SK-N-SH treated with all-trans-retinoic acid at 6 μM for 48 hours (cell line): ENCODE results near the gene DEPP1.

ENCODE experiments used
- ATAC-seq: fragments of 200-7000 bp; cut with Tn5 transposase; 3 replicates; pipeline ENCODE4 v1.9.1; 2020; ENCODE audit warnings: mild to moderate bottlenecking, moderate library complexity
- ARNTL ChIP-seq: fragments of 450-650 bp; formaldehyde crosslinking; IDR thresholded peaks from 2 replicates; pipeline ENCODE4 v1.5.0; 2020; ENCODE audit warnings: low read depth, mild to moderate bottlenecking, moderate library complexity, borderline replicate concordance
- BACH2 ChIP-seq: fragments of 250-450 bp; sonication (Bioruptor Pico); IDR thresholded peaks from 2 replicates; pipeline ENCODE4 v1.9.0; 2021; ENCODE audit warnings: mild to moderate bottlenecking, borderline replicate concordance
- CSDC2 ChIP-seq: fragments of 250-450 bp; sonication (Bioruptor Pico); IDR thresholded peaks from 2 replicates; pipeline ENCODE4 v1.5.0; 2020; ENCODE audit warnings: mild to moderate bottlenecking, moderate library complexity
- ESRRG ChIP-seq: fragments of 250-450 bp; sonication (Bioruptor Pico); IDR thresholded peaks from 2 replicates; pipeline ENCODE4 v1.6.1; 2021; ENCODE audit warnings: mild to moderate bottlenecking
- GLIS3 ChIP-seq: fragments of 250-450 bp; sonication (Bioruptor Pico); IDR thresholded peaks from 2 replicates; pipeline ENCODE4 v1.5.0; 2020; ENCODE audit warnings: mild to moderate bottlenecking, moderate library complexity
- ISL1 ChIP-seq: fragments of 250-450 bp; sonication (Bioruptor Pico); IDR thresholded peaks from 2 replicates; pipeline ENCODE4 v2.1.2; 2022; ENCODE audit warnings: mild to moderate bottlenecking, moderate library complexity
- POU6F1 ChIP-seq: fragments of 250-450 bp; sonication (Bioruptor Pico); IDR thresholded peaks from 2 replicates; pipeline ENCODE4 v1.8.0; 2021; ENCODE audit warnings: low read depth, mild to moderate bottlenecking, moderate library complexity, borderline replicate concordance
- PPARA ChIP-seq: fragments of 250-450 bp; sonication (Bioruptor Pico); IDR thresholded peaks from 2 replicates; pipeline ENCODE4 v1.5.0; 2020; ENCODE audit warnings: mild to moderate bottlenecking, borderline replicate concordance
- RARB ChIP-seq: fragments of 250-450 bp; sonication (Bioruptor Pico); IDR thresholded peaks from 2 replicates; pipeline ENCODE4 v1.8.0; 2021; ENCODE audit warnings: mild to moderate bottlenecking, moderate library complexity
- SNAI2 ChIP-seq: fragments of 250-450 bp; sonication (Bioruptor Pico); IDR thresholded peaks from 2 replicates; pipeline ENCODE4 v1.5.0; 2020; ENCODE audit warnings: mild to moderate bottlenecking, moderate library complexity
- TCF4 ChIP-seq: fragments of 250-450 bp; sonication (Bioruptor Pico); IDR thresholded peaks from 2 replicates; pipeline ENCODE4 v1.8.0; 2021; ENCODE audit warnings: mild to moderate bottlenecking, moderate library complexity, borderline replicate concordance
- TOX ChIP-seq: fragments of 250-450 bp; sonication (Bioruptor Pico); IDR thresholded peaks from 2 replicates; pipeline ENCODE4 v1.8.0; 2021; ENCODE audit warnings: mild to moderate bottlenecking, moderate library complexity, borderline replicate concordance
- ZC3H10 ChIP-seq: fragments of 250-450 bp; sonication (Bioruptor Pico); IDR thresholded peaks from 2 replicates; pipeline ENCODE4 v1.5.1; 2021; ENCODE audit warnings: mild to moderate bottlenecking, moderate library complexity
- ZFP3 ChIP-seq: fragments of 250-450 bp; sonication (Bioruptor Pico); IDR thresholded peaks from 2 replicates; pipeline ENCODE4 v1.5.0; 2020; ENCODE audit warnings: mild to moderate bottlenecking, moderate library complexity
- ZNF70 ChIP-seq: fragments of 450-650 bp; formaldehyde crosslinking; IDR thresholded peaks from 2 replicates; pipeline ENCODE4 v1.5.0; 2020; ENCODE audit warnings: mild to moderate bottlenecking, moderate library complexity
- ZNF8 ChIP-seq: fragments of 450-650 bp; formaldehyde crosslinking; IDR thresholded peaks from 2 replicates; pipeline ENCODE4 v1.5.0; 2020; ENCODE audit warnings: mild to moderate bottlenecking, moderate library complexity
- TF ChIP-seq, protein P1 (sequence below): fragments of 250-450 bp; sonication (Bioruptor Pico); IDR thresholded peaks from 2 replicates; pipeline ENCODE4 v1.5.1; 2021; ENCODE audit warnings: mild to moderate bottlenecking, moderate library complexity
- TF ChIP-seq, protein P2 (sequence below): fragments of 250-450 bp; sonication (Bioruptor Pico); IDR thresholded peaks from 2 replicates; pipeline ENCODE4 v1.5.1; 2020; ENCODE audit warnings: low read depth, mild to moderate bottlenecking, moderate library complexity
- TF ChIP-seq, protein P3 (sequence below): fragments of 250-450 bp; sonication (Bioruptor Pico); IDR thresholded peaks from 2 replicates; pipeline ENCODE4 v1.8.0; 2020; ENCODE audit warnings: mild to moderate bottlenecking, moderate library complexity, borderline replicate concordance

The DEPP1 gene

GRCh38 chr10:44927352-44927751 is 51.3 kb downstream of the DEPP1 start:
- no peak for ATAC-seq
- TF ChIP-seq, protein P1, sequence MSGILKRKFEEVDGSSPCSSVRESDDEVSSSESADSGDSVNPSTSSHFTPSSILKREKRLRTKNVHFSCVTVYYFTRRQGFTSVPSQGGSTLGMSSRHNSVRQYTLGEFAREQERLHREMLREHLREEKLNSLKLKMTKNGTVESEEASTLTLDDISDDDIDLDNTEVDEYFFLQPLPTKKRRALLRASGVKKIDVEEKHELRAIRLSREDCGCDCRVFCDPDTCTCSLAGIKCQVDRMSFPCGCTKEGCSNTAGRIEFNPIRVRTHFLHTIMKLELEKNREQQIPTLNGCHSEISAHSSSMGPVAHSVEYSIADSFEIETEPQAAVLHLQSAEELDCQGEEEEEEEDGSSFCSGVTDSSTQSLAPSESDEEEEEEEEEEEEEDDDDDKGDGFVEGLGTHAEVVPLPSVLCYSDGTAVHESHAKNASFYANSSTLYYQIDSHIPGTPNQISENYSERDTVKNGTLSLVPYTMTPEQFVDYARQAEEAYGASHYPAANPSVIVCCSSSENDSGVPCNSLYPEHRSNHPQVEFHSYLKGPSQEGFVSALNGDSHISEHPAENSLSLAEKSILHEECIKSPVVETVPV (CRISPR knock-in tag): no peak
- TF ChIP-seq ISL1 (CRISPR knock-in tag): no peak
- TF ChIP-seq GLIS3 (CRISPR knock-in tag): no peak
- TF ChIP-seq ZNF8 (CRISPR knock-in tag): no peak
- no peak for TF ChIP-seq CSDC2 (CRISPR knock-in tag)
- TF ChIP-seq TCF4 (CRISPR knock-in tag): no peak
- TF ChIP-seq POU6F1: no peak

DNA sequence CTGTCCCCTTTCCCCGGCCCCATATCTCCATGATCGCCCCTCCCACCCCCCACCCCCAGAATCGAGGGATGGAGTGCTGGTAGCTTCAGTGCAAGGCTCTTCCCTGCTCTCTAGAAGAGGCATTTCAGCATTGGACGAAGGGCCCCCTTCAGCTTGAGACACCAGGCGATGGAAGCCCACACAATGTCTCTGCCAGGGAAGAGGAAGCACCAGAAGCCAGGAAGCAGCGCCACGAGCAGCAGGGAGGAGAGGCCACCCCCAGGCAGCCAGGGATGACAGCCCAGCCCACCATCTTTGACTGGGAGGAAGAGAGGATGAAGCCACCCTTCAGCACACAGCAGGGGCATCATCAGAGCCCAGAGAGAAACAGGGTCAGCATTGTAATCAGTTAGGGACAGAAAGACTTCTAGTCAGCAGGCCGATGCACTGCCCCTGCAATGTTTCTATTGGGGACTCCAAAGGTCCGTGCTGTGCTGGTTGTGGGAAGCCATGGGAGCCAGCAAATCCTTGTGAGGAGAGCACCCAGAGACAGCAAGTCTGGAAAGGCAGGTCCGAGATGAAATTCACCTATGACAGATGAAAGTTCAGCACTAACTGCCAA is 51.8 kb downstream of the DEPP1 start:
- no peak for ATAC-seq
- TF ChIP-seq ISL1 (CRISPR knock-in tag): no peak
- TF ChIP-seq ARNTL (CRISPR knock-in tag): no peak
- TF ChIP-seq, protein P2, sequence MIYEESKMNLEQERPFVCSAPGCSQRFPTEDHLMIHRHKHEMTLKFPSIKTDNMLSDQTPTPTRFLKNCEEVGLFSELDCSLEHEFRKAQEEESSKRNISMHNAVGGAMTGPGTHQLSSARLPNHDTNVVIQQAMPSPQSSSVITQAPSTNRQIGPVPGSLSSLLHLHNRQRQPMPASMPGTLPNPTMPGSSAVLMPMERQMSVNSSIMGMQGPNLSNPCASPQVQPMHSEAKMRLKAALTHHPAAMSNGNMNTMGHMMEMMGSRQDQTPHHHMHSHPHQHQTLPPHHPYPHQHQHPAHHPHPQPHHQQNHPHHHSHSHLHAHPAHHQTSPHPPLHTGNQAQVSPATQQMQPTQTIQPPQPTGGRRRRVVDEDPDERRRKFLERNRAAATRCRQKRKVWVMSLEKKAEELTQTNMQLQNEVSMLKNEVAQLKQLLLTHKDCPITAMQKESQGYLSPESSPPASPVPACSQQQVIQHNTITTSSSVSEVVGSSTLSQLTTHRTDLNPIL (CRISPR knock-in tag): no peak
- no peak for TF ChIP-seq ZC3H10 (CRISPR knock-in tag)
- TF ChIP-seq, protein P3, sequence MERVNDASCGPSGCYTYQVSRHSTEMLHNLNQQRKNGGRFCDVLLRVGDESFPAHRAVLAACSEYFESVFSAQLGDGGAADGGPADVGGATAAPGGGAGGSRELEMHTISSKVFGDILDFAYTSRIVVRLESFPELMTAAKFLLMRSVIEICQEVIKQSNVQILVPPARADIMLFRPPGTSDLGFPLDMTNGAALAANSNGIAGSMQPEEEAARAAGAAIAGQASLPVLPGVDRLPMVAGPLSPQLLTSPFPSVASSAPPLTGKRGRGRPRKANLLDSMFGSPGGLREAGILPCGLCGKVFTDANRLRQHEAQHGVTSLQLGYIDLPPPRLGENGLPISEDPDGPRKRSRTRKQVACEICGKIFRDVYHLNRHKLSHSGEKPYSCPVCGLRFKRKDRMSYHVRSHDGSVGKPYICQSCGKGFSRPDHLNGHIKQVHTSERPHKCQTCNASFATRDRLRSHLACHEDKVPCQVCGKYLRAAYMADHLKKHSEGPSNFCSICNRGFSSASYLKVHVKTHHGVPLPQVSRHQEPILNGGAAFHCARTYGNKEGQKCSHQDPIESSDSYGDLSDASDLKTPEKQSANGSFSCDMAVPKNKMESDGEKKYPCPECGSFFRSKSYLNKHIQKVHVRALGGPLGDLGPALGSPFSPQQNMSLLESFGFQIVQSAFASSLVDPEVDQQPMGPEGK: no peak
- no peak for TF ChIP-seq PPARA (CRISPR knock-in tag)
- TF ChIP-seq BACH2 (CRISPR knock-in tag): no peak
- no peak for TF ChIP-seq ESRRG (CRISPR knock-in tag)
- TF ChIP-seq, protein P1 (CRISPR knock-in tag): no peak
- TF ChIP-seq POU6F1: no peak
- TF ChIP-seq ZNF8 (CRISPR knock-in tag): no peak
- no peak for TF ChIP-seq TOX
- no peak for TF ChIP-seq ZNF70 (CRISPR knock-in tag)
- no peak for TF ChIP-seq TCF4 (CRISPR knock-in tag)
- no peak for TF ChIP-seq CSDC2 (CRISPR knock-in tag)
- no peak for TF ChIP-seq RARB (CRISPR knock-in tag)
- no peak for TF ChIP-seq ZFP3 (CRISPR knock-in tag)
- no peak for TF ChIP-seq GLIS3 (CRISPR knock-in tag)
- no peak for TF ChIP-seq SNAI2 (CRISPR knock-in tag)
